Measurements from ENCODE around the gene LMNTD2. TPM values are rescaled to one million over a fixed set of nuclear protein-coding genes. Genes with fewer than 3 reads are reported as not detected.

The LMNTD2 gene
- total and polyA plus RNA-seq, 2 of the 13 experiments (the other 11 are each of a cell fraction or from before 2014, with no cell fraction given) = 1.1 to 3.1 TPM

DNA sequence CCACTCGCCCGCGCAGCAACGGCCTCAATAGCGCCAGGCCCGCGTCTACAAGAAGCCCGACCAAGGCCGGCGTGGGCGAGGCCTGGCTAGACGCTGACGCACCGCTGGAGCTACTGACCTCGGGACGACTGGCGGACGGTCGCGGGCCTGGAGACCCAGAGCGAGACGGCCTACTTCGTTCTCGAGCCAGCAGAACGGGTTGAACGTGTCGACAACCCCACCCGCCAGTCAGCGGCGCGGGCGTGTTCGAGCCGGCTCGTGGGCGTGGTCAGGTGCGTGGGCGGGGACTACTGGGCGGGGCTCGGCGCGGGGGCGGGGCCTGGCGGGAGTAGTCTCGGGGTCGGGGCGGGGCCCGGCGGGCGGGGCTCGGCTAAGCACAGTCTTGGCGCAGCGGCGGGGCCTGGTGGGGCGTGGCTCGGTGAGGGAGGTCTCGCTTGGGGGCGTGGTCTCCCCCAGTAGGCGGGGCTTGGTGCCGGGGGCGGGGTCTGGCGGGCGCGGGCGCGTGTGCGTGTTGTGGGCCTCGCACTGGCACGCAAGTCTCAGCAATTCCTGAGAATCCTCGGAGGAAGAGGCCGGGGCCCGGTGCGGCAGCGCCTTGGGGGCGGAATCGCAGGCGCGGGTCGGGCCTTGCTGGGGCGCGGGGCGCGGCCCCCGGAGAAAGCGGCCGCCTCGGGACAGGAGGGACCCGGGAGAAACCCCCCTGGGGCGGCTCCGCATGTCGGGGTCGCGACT lies 53.4 kb downstream of the LMNTD2 start, which contains the start of gene RNH1 (continued):
- TF ChIP-seq BRD4 (CRISPR knock-in tag; IDR thresholded peaks at IDR 0.05) (no peak; the same call in 1 of the 2 replicates), RARA (CRISPR knock-in tag; IDR thresholded peaks at IDR 0.05) (no peak), ZNF30 (CRISPR knock-in tag; IDR thresholded peaks at IDR 0.05) (no peak), CEBPG (CRISPR knock-in tag; IDR thresholded peaks at IDR 0.05) (no peak), PPARG (CRISPR knock-in tag; conservative IDR thresholded peaks at IDR 0.05) (no peak), MYNN (CRISPR knock-in tag; IDR thresholded peaks at IDR 0.05; ENCODE audit: low read depth) (no peak), ZNF556 (CRISPR knock-in tag; IDR thresholded peaks at IDR 0.05; ENCODE audit: borderline replicate concordance) (no peak; the same call in 1 of the 2 replicates), GZF1 (CRISPR knock-in tag; IDR thresholded peaks at IDR 0.05) (no peak), SOX6 (IDR thresholded peaks at IDR 0.05) (no peak), SOX6 (CRISPR knock-in tag; IDR thresholded peaks at IDR 0.05) (peak; percentile 17; the same call in 1 of the 2 replicates), SCMH1 (CRISPR knock-in tag; IDR thresholded peaks at IDR 0.05; ENCODE audit: borderline replicate concordance) (no peak), NFYB (CRISPR knock-in tag; IDR thresholded peaks at IDR 0.05) (no peak), SP1 (IDR thresholded peaks at IDR 0.05) (no peak), SP1 (CRISPR knock-in tag; IDR thresholded peaks at IDR 0.05) (peak; percentile 57), POLR2A (IDR thresholded peaks at IDR 0.05; ENCODE audit: insufficient read depth in 1 of 2, low read depth in 2 of 2, low read length in 2 of 2) (peak; percentile 72 to 80), KMT2A (CRISPR knock-in tag; IDR thresholded peaks at IDR 0.05) (0 out of 2 replicates have a peak, but pooled peaks have one; percentile 2), ZNF296 (CRISPR knock-in tag; conservative IDR thresholded peaks at IDR 0.05) (no peak; the same call in 1 of the 2 replicates), ZNF766 (CRISPR knock-in tag; IDR thresholded peaks at IDR 0.05; ENCODE audit: borderline replicate concordance) (peak; percentile 9; the same call in 1 of the 2 replicates), ZNF552 (CRISPR knock-in tag; IDR thresholded peaks at IDR 0.05; ENCODE audit: borderline replicate concordance) (no peak), YEATS4 (CRISPR knock-in tag; IDR thresholded peaks at IDR 0.05; ENCODE audit: borderline replicate concordance) (peak; percentile 63), KDM4B (CRISPR knock-in tag; IDR thresholded peaks at IDR 0.05) (no peak), ZBTB38 (CRISPR knock-in tag; IDR thresholded peaks at IDR 0.05) (peak; percentile 60; the same call in 1 of the 2 replicates), NONO (IDR thresholded peaks at IDR 0.05) (no peak), NONO (CRISPR knock-in tag; conservative IDR thresholded peaks at IDR 0.05) (peak; percentile 75), TEAD3 (CRISPR knock-in tag; optimal IDR thresholded peaks at IDR 0.05; ENCODE audit: borderline replicate concordance) (no peak), REPIN1 (CRISPR knock-in tag; IDR thresholded peaks at IDR 0.05; ENCODE audit: borderline replicate concordance, low read depth) (0 out of 2 replicates have a peak, but pooled peaks have one; percentile 14), SPEN (CRISPR knock-in tag; IDR thresholded peaks at IDR 0.05; ENCODE audit: low read depth) (peak; percentile 33; the same call in 1 of the 2 replicates)
- TF ChIP-seq, protein P1, sequence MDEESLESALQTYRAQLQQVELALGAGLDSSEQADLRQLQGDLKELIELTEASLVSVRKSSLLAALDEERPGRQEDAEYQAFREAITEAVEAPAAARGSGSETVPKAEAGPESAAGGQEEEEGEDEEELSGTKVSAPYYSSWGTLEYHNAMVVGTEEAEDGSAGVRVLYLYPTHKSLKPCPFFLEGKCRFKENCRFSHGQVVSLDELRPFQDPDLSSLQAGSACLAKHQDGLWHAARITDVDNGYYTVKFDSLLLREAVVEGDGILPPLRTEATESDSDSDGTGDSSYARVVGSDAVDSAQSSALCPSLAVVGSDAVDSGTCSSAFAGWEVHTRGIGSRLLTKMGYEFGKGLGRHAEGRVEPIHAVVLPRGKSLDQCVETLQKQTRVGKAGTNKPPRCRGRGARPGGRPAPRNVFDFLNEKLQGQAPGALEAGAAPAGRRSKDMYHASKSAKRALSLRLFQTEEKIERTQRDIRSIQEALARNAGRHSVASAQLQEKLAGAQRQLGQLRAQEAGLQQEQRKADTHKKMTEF (CRISPR knock-in tag; IDR thresholded peaks at IDR 0.05) = no peak
- TF ChIP-seq, protein P2, sequence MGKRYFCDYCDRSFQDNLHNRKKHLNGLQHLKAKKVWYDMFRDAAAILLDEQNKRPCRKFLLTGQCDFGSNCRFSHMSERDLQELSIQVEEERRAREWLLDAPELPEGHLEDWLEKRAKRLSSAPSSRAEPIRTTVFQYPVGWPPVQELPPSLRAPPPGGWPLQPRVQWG (CRISPR knock-in tag; IDR thresholded peaks at IDR 0.05; ENCODE audit: borderline replicate concordance, low read depth) = no peak
- TF ChIP-seq, protein P3, sequence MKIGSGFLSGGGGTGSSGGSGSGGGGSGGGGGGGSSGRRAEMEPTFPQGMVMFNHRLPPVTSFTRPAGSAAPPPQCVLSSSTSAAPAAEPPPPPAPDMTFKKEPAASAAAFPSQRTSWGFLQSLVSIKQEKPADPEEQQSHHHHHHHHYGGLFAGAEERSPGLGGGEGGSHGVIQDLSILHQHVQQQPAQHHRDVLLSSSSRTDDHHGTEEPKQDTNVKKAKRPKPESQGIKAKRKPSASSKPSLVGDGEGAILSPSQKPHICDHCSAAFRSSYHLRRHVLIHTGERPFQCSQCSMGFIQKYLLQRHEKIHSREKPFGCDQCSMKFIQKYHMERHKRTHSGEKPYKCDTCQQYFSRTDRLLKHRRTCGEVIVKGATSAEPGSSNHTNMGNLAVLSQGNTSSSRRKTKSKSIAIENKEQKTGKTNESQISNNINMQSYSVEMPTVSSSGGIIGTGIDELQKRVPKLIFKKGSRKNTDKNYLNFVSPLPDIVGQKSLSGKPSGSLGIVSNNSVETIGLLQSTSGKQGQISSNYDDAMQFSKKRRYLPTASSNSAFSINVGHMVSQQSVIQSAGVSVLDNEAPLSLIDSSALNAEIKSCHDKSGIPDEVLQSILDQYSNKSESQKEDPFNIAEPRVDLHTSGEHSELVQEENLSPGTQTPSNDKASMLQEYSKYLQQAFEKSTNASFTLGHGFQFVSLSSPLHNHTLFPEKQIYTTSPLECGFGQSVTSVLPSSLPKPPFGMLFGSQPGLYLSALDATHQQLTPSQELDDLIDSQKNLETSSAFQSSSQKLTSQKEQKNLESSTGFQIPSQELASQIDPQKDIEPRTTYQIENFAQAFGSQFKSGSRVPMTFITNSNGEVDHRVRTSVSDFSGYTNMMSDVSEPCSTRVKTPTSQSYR (CRISPR knock-in tag; IDR thresholded peaks at IDR 0.05; ENCODE audit: borderline replicate concordance) = no peak

Data from HepG2 (cell line).